H1 (cell line): ENCODE results near the gene RAB3GAP1. TPM values are rescaled to one million over a fixed set of nuclear protein-coding genes. Genes with fewer than 3 reads are reported as not detected.

ENCODE experiments used
- CTCF ChIA-PET: fragments of 300-600 bp; sonication (Branson Sonifier 250); formaldehyde crosslinking; loops from one replicate; lab custom pipeline; 2021; ENCODE audit not compliant: partially characterized antibody; lab: Charles Lee
- POLR2A ChIA-PET: fragments of 300-600 bp; sonication (Branson Sonifier 250); formaldehyde crosslinking; loops from one replicate; lab custom pipeline; 2021; ENCODE audit warnings: inconsistent platforms; ENCODE audit not compliant: partially characterized antibody; lab: Charles Lee
- DNase-seq, 2 experiments: peaks; one replicate each; pipeline versions ENCODE4 v3.0.0 to v3.0.0-alpha.2; 2010 to 2022; ENCODE audit warnings: low spot score in 2 of 2, low read depth in 1 of 2, mixed read lengths in 1 of 2
- FAIRE-seq: peaks from 2 replicates; lab custom pipeline; 2011; peaks lifted over from hg19 to GRCh38; lab: Jason Lieb, UNC
- H2AFZ ChIP-seq: 2 replicates; pipeline ENCODE4 v1.8.1; 2012; ENCODE audit warnings: low read length, inconsistent platforms
- H2AK5ac ChIP-seq: 2 replicates; pipeline ENCODE4 v1.6.1; 2013; ENCODE audit warnings: low read depth, low read length
- H2BK120ac ChIP-seq: replicated peaks from 2 replicates; pipeline ENCODE3; 2013; ENCODE audit warnings: low read depth, low read length, inconsistent platforms
- H2BK12ac ChIP-seq: 2 replicates; pipeline ENCODE4 v1.6.1; 2013; ENCODE audit warnings: low read depth, low read length
- H2BK15ac ChIP-seq: 2 replicates; pipeline ENCODE4 v1.6.1; 2013; ENCODE audit warnings: low read length
- H2BK20ac ChIP-seq: 2 replicates; pipeline ENCODE4 v1.6.1; 2013; ENCODE audit warnings: low read length
- H2BK5ac ChIP-seq: 2 replicates; pipeline ENCODE4 v1.6.1; 2013; ENCODE audit warnings: low read depth, low read length
- H3K14ac ChIP-seq: 2 replicates; pipeline ENCODE4 v1.6.1; 2013; ENCODE audit warnings: inconsistent platforms; ENCODE audit not compliant: insufficient read length
- H3K18ac ChIP-seq: 2 replicates; pipeline ENCODE4 v1.6.1; 2013; ENCODE audit warnings: low read length; ENCODE audit errors: extremely low read depth
- H3K23ac ChIP-seq: 2 replicates; pipeline ENCODE4 v1.6.1; 2013; ENCODE audit warnings: inconsistent platforms; ENCODE audit not compliant: insufficient read length
- H3K23me2 ChIP-seq: 2 replicates; pipeline ENCODE4 v1.6.1; 2013; ENCODE audit warnings: low read depth, low read length
- H3K27ac ChIP-seq: 2 replicates; pipeline ENCODE4 v1.6.1; 2011; ENCODE audit warnings: low read depth, low read length, inconsistent platforms
- H3K27me3 ChIP-seq, 4 experiments: replicated peaks in 1 of 4; 1 replicate in 1 of 4; 2 replicates in 3 of 4; pipeline versions ENCODE4 v1.6.1 to v1.8.1; 2011 to 2013; ENCODE audit warnings: low read length in 3 of 4, mild to moderate bottlenecking in 3 of 4, inconsistent platforms in 2 of 4, mixed read lengths in 2 of 4, moderate library complexity in 1 of 4; ENCODE audit not compliant: control insufficient read depth in 3 of 4, insufficient read depth in 3 of 4; ENCODE audit errors: extremely low read depth in 1 of 4
- H3K36me3 ChIP-seq, 4 experiments: 2 replicates each; pipeline versions ENCODE4 v1.6.1 to v1.8.1; 2011 to 2013; ENCODE audit warnings: mild to moderate bottlenecking in 4 of 4, low read length in 3 of 4, moderate library complexity in 2 of 4, control low read depth in 1 of 4, inconsistent platforms in 1 of 4; ENCODE audit not compliant: insufficient read depth in 4 of 4, control insufficient read depth in 2 of 4
- H3K4ac ChIP-seq: replicated peaks from 2 replicates; pipeline ENCODE3; 2013; ENCODE audit warnings: low read length, low read depth, mixed read lengths, inconsistent platforms; ENCODE audit not compliant: insufficient read length
- H3K4me1 ChIP-seq, 4 experiments: replicated peaks in 1 of 4; 1 replicate in 1 of 4; 2 replicates in 3 of 4; pipeline versions ENCODE4 v1.6.1 to v1.8.1; 2011 to 2013; ENCODE audit warnings: low read length in 3 of 4, inconsistent platforms in 2 of 4, mixed read lengths in 1 of 4; ENCODE audit not compliant: insufficient read depth in 4 of 4, control insufficient read depth in 3 of 4
- H3K4me2 ChIP-seq, 2 experiments: 2 replicates each; pipeline versions ENCODE4 v1.6.1 to v1.8.1; 2011 to 2013; ENCODE audit warnings: low read depth in 2 of 2, low read length in 2 of 2, control low read depth in 1 of 2, inconsistent platforms in 1 of 2, mild to moderate bottlenecking in 1 of 2; ENCODE audit not compliant: insufficient read depth in 1 of 2
- H3K4me3 ChIP-seq, 4 experiments: fragments of 200-600, 300-600 bp in 1 of 4; sonication (generic), shearing (Covaris generic), sonication (Bioruptor Twin) in 1 of 4; 2 replicates each; pipeline versions ENCODE4 v1.5.1 to v1.8.1; 2011 to 2016; ENCODE audit warnings: low read length in 4 of 4, low read depth in 3 of 4, control low read depth in 2 of 4, inconsistent platforms in 2 of 4, mild to moderate bottlenecking in 2 of 4, mixed read lengths in 1 of 4, moderate library complexity in 1 of 4; ENCODE audit not compliant: insufficient read depth in 2 of 4; ENCODE audit errors: extremely low read depth in 1 of 4
- H3K56ac ChIP-seq: replicated peaks from 2 replicates; pipeline ENCODE3; 2013; ENCODE audit warnings: low read depth, mild to moderate bottlenecking, mixed read lengths, low read length, inconsistent platforms; ENCODE audit not compliant: insufficient read length
- H3K79me1 ChIP-seq: 2 replicates; pipeline ENCODE4 v1.6.1; 2013; ENCODE audit warnings: low read depth, low read length, control low read depth
- H3K79me2 ChIP-seq, 2 experiments: 2 replicates each; pipeline versions ENCODE4 v1.6.1 to v1.8.1; 2012 to 2013; ENCODE audit warnings: low read length in 2 of 2, mild to moderate bottlenecking in 2 of 2, inconsistent platforms in 1 of 2; ENCODE audit not compliant: insufficient read depth in 2 of 2, control insufficient read depth in 1 of 2
- H3K9ac ChIP-seq, 4 experiments: replicated peaks in 1 of 4; 1 replicate in 1 of 4; 2 replicates in 3 of 4; pipeline versions ENCODE4 v1.6.1 to v1.8.1; 2011 to 2013; ENCODE audit warnings: low read depth in 3 of 4, low read length in 3 of 4, control low read depth in 2 of 4, mild to moderate bottlenecking in 2 of 4, moderate library complexity in 2 of 4, inconsistent platforms in 1 of 4; ENCODE audit errors: extremely low read depth in 1 of 4
- H3K9me3 ChIP-seq, 2 experiments: 2 replicates each; pipeline versions ENCODE4 v1.6.1 to v1.8.1; 2012 to 2013; ENCODE audit warnings: mild to moderate bottlenecking in 2 of 2, moderate library complexity in 2 of 2, control low read depth in 1 of 2, inconsistent platforms in 1 of 2, low read depth in 1 of 2, low read length in 1 of 2, mixed read lengths in 1 of 2; ENCODE audit not compliant: insufficient read depth in 2 of 2
- H4K20me1 ChIP-seq, 2 experiments: replicated peaks in 1 of 2; 2 replicates each; pipeline versions ENCODE3 to v1.8.1; 2011 to 2013; ENCODE audit warnings: inconsistent platforms in 2 of 2, low read length in 2 of 2, mild to moderate bottlenecking in 1 of 2; ENCODE audit not compliant: insufficient read depth in 2 of 2, control insufficient read depth in 1 of 2
- H4K5ac ChIP-seq: 2 replicates; pipeline ENCODE4 v1.6.1; 2013; ENCODE audit warnings: low read length, low read depth, mixed read lengths, inconsistent platforms; ENCODE audit not compliant: insufficient read length
- H4K8ac ChIP-seq: 2 replicates; pipeline ENCODE4 v1.8.0; 2013; ENCODE audit warnings: mild to moderate bottlenecking, moderate library complexity, low read length, inconsistent platforms; ENCODE audit not compliant: insufficient read depth; ENCODE audit errors: extremely low read depth
- H4K91ac ChIP-seq: replicated peaks from 2 replicates; pipeline ENCODE3; 2013; ENCODE audit warnings: low read length, mixed read lengths, inconsistent platforms; ENCODE audit not compliant: insufficient read length
- CREB1 ChIP-seq: IDR thresholded peaks from 2 replicates; pipeline ENCODE4 v1.6.1; 2012; ENCODE audit warnings: inconsistent platforms
- FOSL1 ChIP-seq: IDR thresholded peaks from 2 replicates; pipeline ENCODE4 v1.6.1; 2011; ENCODE audit warnings: mild to moderate bottlenecking, low read depth, low read length, moderate library complexity; ENCODE audit not compliant: insufficient read depth
- KDM1A ChIP-seq: fragments of 200-600, 300-600 bp; sonication (generic); IDR thresholded peaks from 2 replicates; pipeline ENCODE4 v1.7.1; 2016; ENCODE audit warnings: mild to moderate bottlenecking, low read length, borderline replicate concordance
- KDM4A ChIP-seq: IDR thresholded peaks from one replicate; pipeline ENCODE4 v1.7.1; 2012; ENCODE audit warnings: low read depth, mild to moderate bottlenecking, moderate library complexity, low read length, inconsistent platforms; ENCODE audit not compliant: severe bottlenecking
- WGBS, 2 experiments: shearing (Covaris generic) in 1 of 2; methylation state at CpG; one replicate each; pipeline versions ENCODE4 v1.1.6 to v1.1.7; 2013 to 2015; ENCODE audit warnings: low lambda C conversion rate in 2 of 2, mixed read lengths in 2 of 2, inconsistent platforms in 1 of 2, low coverage in 1 of 2, missing lambda C conversion rate in 1 of 2; ENCODE audit not compliant: insufficient replicate concordance in 2 of 2, insufficient coverage in 1 of 2, insufficient read length in 1 of 2; ENCODE audit errors: extremely low coverage in 1 of 2, missing lambda C conversion rate in 1 of 2; 5-methylcytosine and 5-hydroxymethylcytosine counted together
- polyA plus RNA-seq, 7 experiments: library from polyadenylated mRNA; depleted of rRNA in 3 of 7; stranded (reverse) in 5 of 7; unstranded in 2 of 7; fragments of >200 nt in 5 of 7; fragments of 200-250 nt in 2 of 7; gene quantifications; 1 replicate in 5 of 7; 2 replicates in 1 of 7; 4 replicates in 1 of 7; pipeline versions ENCODE4 v1.2.1 to v1.2.3, GENCODE V29; 2011 to 2013; ENCODE audit warnings: missing spikeins in 2 of 7, mixed read lengths in 2 of 7
- total RNA-seq: library from RNA; stranded (reverse); fragmentation: NEBNext Ultra II Directional; extraction: Animal tissue kit (Norgen Biotek cat#: 25700); gene quantifications from 2 replicates; pipeline ENCODE4 v1.2.1, GENCODE V29; 2021
- TF ChIP-seq, protein P1 (sequence below): IDR thresholded peaks from 2 replicates; pipeline ENCODE4 v1.6.1; 2012; ENCODE audit warnings: inconsistent platforms
- TF ChIP-seq, protein P2 (sequence below), 3 experiments: IDR thresholded peaks; 1 replicate in 2 of 3; 2 replicates in 1 of 3; pipeline versions ENCODE4 v1.5.1 to v1.6.1; 2011; ENCODE audit warnings: low read length in 3 of 3, mild to moderate bottlenecking in 3 of 3, inconsistent platforms in 2 of 3, low read depth in 1 of 3, moderate library complexity in 1 of 3; ENCODE audit not compliant: insufficient read depth in 1 of 3; ENCODE audit errors: control extremely low read depth in 1 of 3
- TF ChIP-seq, protein P3 (sequence below): IDR thresholded peaks from 2 replicates; pipeline ENCODE4 v1.6.1; 2012; ENCODE audit warnings: low read length, inconsistent platforms
- TF ChIP-seq, protein P4 (sequence below): IDR thresholded peaks from 2 replicates; pipeline ENCODE4 v1.6.1; 2012; ENCODE audit warnings: inconsistent platforms

Gene RAB3GAP1
- total and polyA plus RNA-seq, 2 of the 8 experiments (the other 6 are each of a cell fraction or from before 2014, with no cell fraction given), result 9.8 to 28.6 TPM

DNA sequence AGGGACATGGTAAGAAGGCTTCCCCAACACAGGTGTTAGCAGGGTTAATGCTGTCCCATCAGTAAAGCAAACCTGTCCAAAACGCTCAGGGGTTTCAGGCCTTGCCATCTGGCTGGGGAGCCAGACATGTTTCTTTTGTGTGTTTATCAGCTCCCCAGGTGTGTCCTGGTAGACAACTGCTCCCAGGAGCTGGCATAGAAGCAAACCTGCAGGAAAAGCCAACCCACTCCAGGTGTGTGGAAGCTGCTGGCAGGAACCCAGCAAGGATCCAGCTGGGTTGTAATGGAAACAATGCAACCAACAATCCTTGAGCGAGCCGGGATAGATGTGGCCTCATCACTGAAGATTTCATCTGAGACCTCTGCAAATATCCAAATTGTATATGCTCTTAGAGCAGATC, 123.1 kb downstream of the RAB3GAP1 start:
- Histone ChIP-seq H3K4me3 (no peak overlapping the region), H3K79me2 (no peaks in the 10 kb centered on the region), H3K27ac (no peak overlapping the region), H3K4me2 (no peak overlapping the region), H2BK12ac (no peak overlapping the region), H3K27me3 (no peaks in the 10 kb centered on the region), H2BK20ac (no peak overlapping the region), H3K79me1 (no peaks in the 10 kb centered on the region), H3K36me3 (peaks cover 0 to 12% (median 6%) of the 10 kb centered on the region in 4 experiments; a peak in 6 of 8 replicates), H3K56ac (no peak overlapping the region), H4K91ac (no peak overlapping the region), H4K8ac (no peak overlapping the region), H3K4me1 (no peaks in the 10 kb centered on the region), H3K9ac (no peak overlapping the region), H3K4ac (no peak overlapping the region), H3K14ac (no peak overlapping the region), H2AK5ac (no peak overlapping the region), H2AFZ (no peak overlapping the region), H3K23me2 (no peaks in the 10 kb centered on the region), H4K20me1 (no peaks in the 10 kb centered on the region), H2BK120ac (no peak overlapping the region), H2BK15ac (no peak overlapping the region), H3K9me3 (peaks cover 0 to 2% of the 10 kb centered on the region in 2 experiments; a peak in 1 of 4 replicates), H2BK5ac (no peak overlapping the region; the same call in 1 of the 2 replicates), H3K23ac (no peak overlapping the region), H3K18ac (no peak overlapping the region), H4K5ac (no peak overlapping the region)
- no peak for FAIRE-seq
- no peak for DNase-seq
- ChIA-PET POLR2A (interaction anchor here (0.6 to 1.0 kb wide), 2 partner anchors 10 to 19 kb away, joined by 3 read pairs; no protein-coding TSS in a partner anchor), CTCF (no interaction called here)
- WGBS, 2 experiments, result 93% methylated on average over 3 of the region's 3 CpGs; no CpG with 5 or more reads in 1 of the 2 experiments
- TF ChIP-seq, protein P1, sequence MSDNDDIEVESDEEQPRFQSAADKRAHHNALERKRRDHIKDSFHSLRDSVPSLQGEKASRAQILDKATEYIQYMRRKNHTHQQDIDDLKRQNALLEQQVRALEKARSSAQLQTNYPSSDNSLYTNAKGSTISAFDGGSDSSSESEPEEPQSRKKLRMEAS, result no peak
- TF ChIP-seq FOSL1, result no peak
- TF ChIP-seq CREB1, result no peak
- TF ChIP-seq, protein P2, sequence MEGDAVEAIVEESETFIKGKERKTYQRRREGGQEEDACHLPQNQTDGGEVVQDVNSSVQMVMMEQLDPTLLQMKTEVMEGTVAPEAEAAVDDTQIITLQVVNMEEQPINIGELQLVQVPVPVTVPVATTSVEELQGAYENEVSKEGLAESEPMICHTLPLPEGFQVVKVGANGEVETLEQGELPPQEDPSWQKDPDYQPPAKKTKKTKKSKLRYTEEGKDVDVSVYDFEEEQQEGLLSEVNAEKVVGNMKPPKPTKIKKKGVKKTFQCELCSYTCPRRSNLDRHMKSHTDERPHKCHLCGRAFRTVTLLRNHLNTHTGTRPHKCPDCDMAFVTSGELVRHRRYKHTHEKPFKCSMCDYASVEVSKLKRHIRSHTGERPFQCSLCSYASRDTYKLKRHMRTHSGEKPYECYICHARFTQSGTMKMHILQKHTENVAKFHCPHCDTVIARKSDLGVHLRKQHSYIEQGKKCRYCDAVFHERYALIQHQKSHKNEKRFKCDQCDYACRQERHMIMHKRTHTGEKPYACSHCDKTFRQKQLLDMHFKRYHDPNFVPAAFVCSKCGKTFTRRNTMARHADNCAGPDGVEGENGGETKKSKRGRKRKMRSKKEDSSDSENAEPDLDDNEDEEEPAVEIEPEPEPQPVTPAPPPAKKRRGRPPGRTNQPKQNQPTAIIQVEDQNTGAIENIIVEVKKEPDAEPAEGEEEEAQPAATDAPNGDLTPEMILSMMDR (IDR thresholded peaks at IDR 0.05; ENCODE audit: control extremely low read depth in 1 of 3, insufficient read depth in 1 of 3, low read depth in 1 of 3, low read length in 3 of 3), result no peak
- TF ChIP-seq, protein P3, sequence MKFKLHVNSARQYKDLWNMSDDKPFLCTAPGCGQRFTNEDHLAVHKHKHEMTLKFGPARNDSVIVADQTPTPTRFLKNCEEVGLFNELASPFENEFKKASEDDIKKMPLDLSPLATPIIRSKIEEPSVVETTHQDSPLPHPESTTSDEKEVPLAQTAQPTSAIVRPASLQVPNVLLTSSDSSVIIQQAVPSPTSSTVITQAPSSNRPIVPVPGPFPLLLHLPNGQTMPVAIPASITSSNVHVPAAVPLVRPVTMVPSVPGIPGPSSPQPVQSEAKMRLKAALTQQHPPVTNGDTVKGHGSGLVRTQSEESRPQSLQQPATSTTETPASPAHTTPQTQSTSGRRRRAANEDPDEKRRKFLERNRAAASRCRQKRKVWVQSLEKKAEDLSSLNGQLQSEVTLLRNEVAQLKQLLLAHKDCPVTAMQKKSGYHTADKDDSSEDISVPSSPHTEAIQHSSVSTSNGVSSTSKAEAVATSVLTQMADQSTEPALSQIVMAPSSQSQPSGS, result no peak
- TF ChIP-seq KDM1A, result no peak
- TF ChIP-seq, protein P4, sequence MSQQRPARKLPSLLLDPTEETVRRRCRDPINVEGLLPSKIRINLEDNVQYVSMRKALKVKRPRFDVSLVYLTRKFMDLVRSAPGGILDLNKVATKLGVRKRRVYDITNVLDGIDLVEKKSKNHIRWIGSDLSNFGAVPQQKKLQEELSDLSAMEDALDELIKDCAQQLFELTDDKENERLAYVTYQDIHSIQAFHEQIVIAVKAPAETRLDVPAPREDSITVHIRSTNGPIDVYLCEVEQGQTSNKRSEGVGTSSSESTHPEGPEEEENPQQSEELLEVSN, result no peak
- no peak for TF ChIP-seq KDM4A
